Transverse colon (tissue), 4 donors: ENCODE measurements around the gene RSPO4. TPM values are rescaled to one million over a fixed set of nuclear protein-coding genes. Genes with fewer than 3 reads are reported as not detected.
A peak's percentile ranks its signal among the peaks of the same experiment; 100 is the strongest.

Experiments used
- DNase-seq: peaks from one replicate; pipeline ENCODE4 v3.0.0-alpha.2; 2019
- H3K27ac ChIP-seq, 4 donors: fragments of 200-600 bp; sonication (generic); 2 replicates each; pipeline ENCODE4 v1.5.1; 2016 to 2018; ENCODE audit warnings: inconsistent platforms in 4 of 4
- H3K27me3 ChIP-seq: fragments of 200-600 bp; sonication (generic); 2 replicates; pipeline ENCODE4 v1.5.1; 2017; ENCODE audit warnings: inconsistent platforms
- H3K36me3 ChIP-seq, 4 donors: fragments of 200-600 bp; sonication (generic); 2 replicates each; pipeline ENCODE4 v1.5.1; 2017 to 2019; ENCODE audit warnings: inconsistent platforms in 4 of 4
- H3K4me1 ChIP-seq, 4 donors: fragments of 200-600 bp; sonication (generic); 2 replicates each; pipeline ENCODE4 v1.5.1; 2017 to 2020; ENCODE audit warnings: inconsistent platforms in 4 of 4
- H3K4me3 ChIP-seq, 4 donors: fragments of 200-600 bp; sonication (generic); 1 replicate in 1 of 4; 2 replicates in 3 of 4; pipeline versions ENCODE4 v1.5.1 to v1.6.1; 2017 to 2019; ENCODE audit warnings: inconsistent platforms in 4 of 4
- H3K9me3 ChIP-seq, 2 donors: fragments of 200-600 bp; sonication (generic); 2 replicates each; pipeline ENCODE4 v1.5.1; 2017 to 2019; ENCODE audit warnings: inconsistent platforms in 2 of 2
- EP300 ChIP-seq: sonication (generic); formaldehyde crosslinking; IDR thresholded peaks from one replicate; pipeline ENCODE4 v1.6.1; 2017; ENCODE audit warnings: antibody characterized with exemption, low read depth
- POLR2A ChIP-seq: fragments of 450-650 bp; IDR thresholded peaks from one replicate; pipeline ENCODE4 v1.6.1; 2016; ENCODE audit warnings: antibody characterized with exemption, mild to moderate bottlenecking, moderate library complexity
- POLR2AphosphoS5 ChIP-seq, 3 donors: sonication (generic); formaldehyde crosslinking; IDR thresholded peaks; one replicate each; pipeline ENCODE4 v1.6.1; 2016; ENCODE audit warnings: antibody characterized with exemption in 3 of 3
- WGBS, 2 donors: methylation state at CpG; one replicate each; pipeline ENCODE4 v1.1.5; 2018; ENCODE audit warnings: low coverage in 1 of 2; 5-methylcytosine and 5-hydroxymethylcytosine counted together
- in situ Hi-C, 4 donors: fragments of 200-750 bp; cut with MboI; loops; one replicate each; pipeline versions ENCODE4 v1.15.0 to v1.15.1; 2017; ENCODE audit warnings: low sequenced_read_pairs in 3 of 4, low pct_ligation_motif_present in 1 of 4, low pct_unique_long_range_greater_than_20kb in 1 of 4
- intact Hi-C: fragments of 100-400 bp; cut with DNase I; formaldehyde crosslinking; loops from one replicate; pipeline ENCODE4 v1.15.1; 2023; ENCODE audit warnings: low total_unique reads
- total RNA-seq, 4 donors: library from RNA; depleted of rRNA; stranded (reverse); fragments of >200 nt; gene quantifications; one replicate each; pipeline ENCODE4 v1.1.0, GENCODE V29; 2016
- TF ChIP-seq, protein P1 (sequence below), 5 experiments: fragments of 200-600 bp in 3 of 5; fragments of 450-650 bp in 2 of 5; sonication (generic) in 3 of 5; IDR thresholded peaks; 1 replicate in 2 of 5; 2 replicates in 3 of 5; pipeline ENCODE4 v1.5.1; 2016 to 2017; ENCODE audit warnings: antibody characterized with exemption in 5 of 5, inconsistent platforms in 3 of 5, mild to moderate bottlenecking in 2 of 5, moderate library complexity in 1 of 5

Gene RSPO4
- total RNA-seq, 4 donors from 2014 or later = not detected

DNA sequence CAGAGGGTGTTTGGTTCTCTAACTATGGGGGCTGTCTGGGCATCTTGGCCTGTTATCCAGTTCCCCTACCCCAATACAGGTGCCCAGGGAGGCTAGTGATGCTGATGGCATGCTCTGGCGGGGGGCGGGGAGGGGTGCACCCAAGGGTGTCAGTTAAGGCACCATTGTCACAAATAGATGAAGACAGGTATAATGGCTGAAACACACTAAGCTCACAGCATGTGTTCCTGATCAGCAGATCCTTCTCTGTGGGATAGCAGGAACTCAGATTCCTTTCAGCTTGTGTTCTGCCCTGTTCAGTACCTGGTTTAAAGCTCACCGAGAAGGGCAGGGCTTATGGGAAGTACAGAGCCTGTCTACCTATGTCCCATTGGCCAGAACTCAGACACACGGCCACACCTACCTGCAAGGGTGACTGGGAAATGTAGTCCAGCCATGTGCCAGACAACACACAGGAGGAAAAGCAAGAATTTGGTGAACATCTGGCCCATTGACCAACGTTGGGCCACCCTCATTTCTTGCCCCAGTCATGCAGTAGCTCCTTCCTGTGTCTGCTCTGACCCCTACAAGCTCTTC is 3.4 kb upstream of the RSPO4 start:
- Histone ChIP-seq H3K9me3 (no peaks in the 10 kb centered on the region), H3K4me3 (no peak overlapping the region), H3K4me1 (peaks cover 0 to 4% (median 0%) of the 10 kb centered on the region in 4 donors), H3K36me3 (no peaks in the 10 kb centered on the region), H3K27ac (no peak overlapping the region), H3K27me3 (peaks cover 60% of the 10 kb centered on the region)
- intact Hi-C loops = no loop called here
- in situ Hi-C loops = no loop called here
- 0 to 44% methylated on average over 1 to 5 of the region's 5 CpGs for WGBS, 2 donors
- peak; percentile 43 for DNase-seq
- no peak for TF ChIP-seq EP300
- TF ChIP-seq, protein P1, sequence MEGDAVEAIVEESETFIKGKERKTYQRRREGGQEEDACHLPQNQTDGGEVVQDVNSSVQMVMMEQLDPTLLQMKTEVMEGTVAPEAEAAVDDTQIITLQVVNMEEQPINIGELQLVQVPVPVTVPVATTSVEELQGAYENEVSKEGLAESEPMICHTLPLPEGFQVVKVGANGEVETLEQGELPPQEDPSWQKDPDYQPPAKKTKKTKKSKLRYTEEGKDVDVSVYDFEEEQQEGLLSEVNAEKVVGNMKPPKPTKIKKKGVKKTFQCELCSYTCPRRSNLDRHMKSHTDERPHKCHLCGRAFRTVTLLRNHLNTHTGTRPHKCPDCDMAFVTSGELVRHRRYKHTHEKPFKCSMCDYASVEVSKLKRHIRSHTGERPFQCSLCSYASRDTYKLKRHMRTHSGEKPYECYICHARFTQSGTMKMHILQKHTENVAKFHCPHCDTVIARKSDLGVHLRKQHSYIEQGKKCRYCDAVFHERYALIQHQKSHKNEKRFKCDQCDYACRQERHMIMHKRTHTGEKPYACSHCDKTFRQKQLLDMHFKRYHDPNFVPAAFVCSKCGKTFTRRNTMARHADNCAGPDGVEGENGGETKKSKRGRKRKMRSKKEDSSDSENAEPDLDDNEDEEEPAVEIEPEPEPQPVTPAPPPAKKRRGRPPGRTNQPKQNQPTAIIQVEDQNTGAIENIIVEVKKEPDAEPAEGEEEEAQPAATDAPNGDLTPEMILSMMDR (IDR thresholded peaks at IDR 0.05) = no peak
- no peak for TF ChIP-seq POLR2A
- TF ChIP-seq POLR2AphosphoS5 (IDR thresholded peaks at IDR 0.05) = no peak

DNA sequence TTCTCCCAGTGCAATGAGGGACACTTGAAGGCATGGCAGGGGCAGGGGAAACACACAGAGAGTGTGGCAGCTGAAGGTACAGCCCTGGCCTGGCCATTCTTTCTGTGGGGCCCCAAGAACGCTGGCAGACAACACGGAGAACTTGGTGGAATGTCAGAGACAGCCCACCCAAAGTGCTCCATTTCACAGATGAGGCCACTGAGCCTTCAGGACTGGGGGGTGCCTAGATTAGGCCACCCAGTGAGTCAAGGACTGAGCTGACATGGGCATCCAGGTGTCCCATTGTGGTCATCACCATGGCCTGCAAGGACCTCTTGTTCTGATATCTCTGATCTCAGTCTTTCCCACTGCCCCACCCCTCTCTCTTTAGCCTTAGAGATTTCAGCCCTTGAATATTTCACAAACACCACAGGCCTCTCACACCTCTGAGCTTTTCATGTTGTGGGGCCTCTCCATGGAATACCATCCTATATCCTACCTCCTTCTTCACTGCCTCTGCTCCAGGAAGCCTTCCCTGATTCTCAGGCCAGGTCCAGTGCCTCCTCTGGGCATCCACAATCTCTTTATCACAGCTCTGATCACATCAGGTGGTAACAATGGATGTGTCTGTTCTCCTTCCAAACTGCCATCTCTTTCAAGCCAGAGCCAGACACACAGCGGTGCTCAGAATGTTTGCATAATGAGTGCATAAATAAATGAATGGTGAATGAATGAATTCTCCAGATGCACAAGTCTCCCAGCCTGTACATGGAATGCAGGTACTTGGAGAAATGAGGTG is 2.0 kb upstream of the RSPO4 start:
- intact Hi-C loops (no loop called here), in situ Hi-C loops (no loop called here)
- H3K36me3 ChIP-seq = no peaks in the 10 kb centered on the region
- no peak overlapping the region for H3K27ac ChIP-seq
- peaks cover 74% of the 10 kb centered on the region for H3K27me3 ChIP-seq
- peaks cover 0 to 4% (median 0%) of the 10 kb centered on the region in 4 donors for H3K4me1 ChIP-seq
- no peak for TF ChIP-seq POLR2A
- TF ChIP-seq EP300 = no peak
- no peak for TF ChIP-seq POLR2AphosphoS5 (IDR thresholded peaks at IDR 0.05)
- TF ChIP-seq, protein P1 (IDR thresholded peaks at IDR 0.05) = no peak
- H3K9me3 ChIP-seq = no peaks in the 10 kb centered on the region
- no peak overlapping the region for H3K4me3 ChIP-seq
- DNase-seq = no peak
- WGBS, 2 donors = 57 to 78% methylated on average over 1 to 3 of the region's 3 CpGs

DNA sequence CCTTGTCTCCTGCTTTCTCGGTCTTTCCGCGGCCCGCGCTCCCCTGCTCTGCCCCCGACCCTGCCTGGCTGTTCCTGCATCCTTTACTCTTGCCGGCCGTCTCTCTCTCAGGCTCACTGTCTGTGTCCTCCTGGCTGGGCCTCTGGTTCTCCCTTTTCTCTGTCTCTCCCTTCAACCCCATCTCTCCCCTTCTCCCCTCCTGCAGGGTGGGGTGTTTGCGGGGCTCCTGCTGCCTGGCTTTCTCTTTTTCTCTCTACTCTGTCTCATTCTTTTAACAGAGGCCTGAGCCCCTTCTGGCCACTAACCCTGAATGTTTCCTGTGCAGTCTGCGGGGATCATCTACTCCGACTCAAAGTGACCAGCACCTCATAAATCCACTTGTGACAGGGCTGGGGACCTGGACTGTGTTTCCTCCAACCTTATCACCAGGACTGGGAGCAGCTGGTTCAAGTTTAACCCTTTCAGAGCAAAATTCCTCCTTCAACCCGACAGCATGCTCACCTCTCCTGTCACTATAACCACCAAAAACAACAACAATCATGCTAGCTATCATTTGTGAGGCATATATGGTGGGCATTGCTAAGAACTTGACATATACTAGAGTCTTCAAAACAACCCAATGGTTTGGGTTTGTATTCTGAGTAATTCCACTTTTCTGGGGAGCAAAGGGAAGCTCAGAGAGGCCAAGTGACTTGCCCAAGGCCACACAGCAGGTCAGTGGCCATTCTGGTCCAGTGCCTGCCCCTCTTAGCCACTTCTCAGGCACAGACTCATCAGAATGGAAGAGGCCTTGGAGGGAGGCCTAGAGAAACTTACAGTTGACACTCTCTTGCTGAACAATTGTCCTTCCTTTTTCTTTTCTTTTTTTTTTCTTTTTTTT is 811 bp upstream of the RSPO4 start:
- DNase-seq = no peak
- Histone ChIP-seq H3K4me1 (peaks cover 0 to 4% (median 0%) of the 10 kb centered on the region in 4 donors), H3K27ac (no peak overlapping the region), H3K27me3 (peaks cover 76% of the 10 kb centered on the region), H3K4me3 (peak overlapping the region in 1 of 4 donors; percentile 31), H3K9me3 (no peaks in the 10 kb centered on the region), H3K36me3 (no peaks in the 10 kb centered on the region)
- WGBS, 2 donors = 4 to 15% methylated on average over 8 to 12 of the region's 12 CpGs
- intact Hi-C loops (no loop called here), in situ Hi-C loops (no loop called here)
- TF ChIP-seq, protein P1 (IDR thresholded peaks at IDR 0.05) = no peak
- TF ChIP-seq POLR2A (no peak), EP300 (no peak), POLR2AphosphoS5 (IDR thresholded peaks at IDR 0.05) (no peak)

DNA sequence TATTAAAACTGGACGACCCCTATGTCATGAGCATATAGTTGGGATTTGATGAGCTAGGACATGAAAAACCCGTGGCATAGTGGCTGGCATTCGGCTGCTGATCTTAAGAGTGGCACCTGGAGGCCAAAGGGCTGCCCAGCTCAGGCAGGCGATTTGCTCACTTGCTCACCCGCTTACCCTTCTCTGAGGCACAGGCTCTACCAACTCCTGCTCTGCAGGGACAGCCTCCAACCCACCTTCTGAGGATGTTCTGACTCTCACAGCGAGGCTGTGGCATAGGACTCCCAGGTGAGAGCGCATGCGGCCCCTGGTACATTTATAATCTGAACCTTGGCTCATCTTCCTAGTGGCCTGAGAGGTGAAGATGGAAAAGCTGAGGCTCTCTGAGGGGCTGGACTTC is 995 bp downstream of the RSPO4 start:
- WGBS, 2 donors = 80% methylated on average over 8 of the region's 8 CpGs; no CpG with 5 or more reads in 1 of the 2 donors
- Histone ChIP-seq H3K27me3 (peaks cover 63% of the 10 kb centered on the region), H3K27ac (no peak overlapping the region), H3K4me1 (peaks cover 0 to 4% (median 0%) of the 10 kb centered on the region in 4 donors), H3K9me3 (no peaks in the 10 kb centered on the region), H3K36me3 (no peaks in the 10 kb centered on the region), H3K4me3 (no peak overlapping the region)
- no peak for DNase-seq
- TF ChIP-seq, protein P1 (IDR thresholded peaks at IDR 0.05) = no peak
- TF ChIP-seq POLR2AphosphoS5 (IDR thresholded peaks at IDR 0.05) (no peak), POLR2A (no peak), EP300 (no peak)
- in situ Hi-C loops (no loop called here), intact Hi-C loops (no loop called here)
